Endothelial cell of umbilical vein (primary cell): ENCODE data around the gene RNASE7. TPM values are rescaled to one million over a fixed set of nuclear protein-coding genes. Genes with fewer than 3 reads are reported as not detected.

Source experiments
- BruUV-seq: library from RNA; stranded (reverse); fragments of 400-500 nt; replicated peaks from 2 replicates; lab custom pipeline; 2021; lab: Mats Ljungman, UMichigan
- CTCF ChIA-PET: fragments of 300-600, 350-600 bp; sonication (Branson Sonifier 250); formaldehyde crosslinking; loops from one replicate; lab custom pipeline; 2021; ENCODE audit warnings: antibody characterized with exemption, inconsistent platforms; lab: Charles Lee
- POLR2A ChIA-PET: fragments of 300-600, 350-600 bp; sonication (Branson Sonifier 250); formaldehyde crosslinking; loops from one replicate; lab custom pipeline; 2021; ENCODE audit warnings: antibody characterized with exemption, inconsistent platforms; lab: Charles Lee
- DNase-seq: peaks from one replicate; pipeline ENCODE4 v3.0.0-alpha.2; 2011; ENCODE audit warnings: low read depth, low spot score
- FAIRE-seq: peaks from 2 replicates; lab custom pipeline; 2011; peaks lifted over from hg19 to GRCh38; lab: Jason Lieb, UNC
- H2AFZ ChIP-seq: 2 replicates; pipeline ENCODE4 v1.6.0; 2012; ENCODE audit warnings: low read depth, low read length, control low read depth, inconsistent platforms
- H3K27ac ChIP-seq: 2 replicates; pipeline ENCODE4 v1.5.1; 2011; ENCODE audit warnings: low read depth, mild to moderate bottlenecking, control low read depth, low read length, moderate library complexity; ENCODE audit not compliant: insufficient read depth
- H3K27me3 ChIP-seq, 2 experiments: 2 replicates each; pipeline versions ENCODE4 v1.6.0 to v1.6.1; 2011; ENCODE audit warnings: low read length in 2 of 2, mixed read lengths in 1 of 2; ENCODE audit not compliant: control insufficient read depth in 2 of 2, insufficient read depth in 2 of 2
- H3K36me3 ChIP-seq, 2 experiments: 2 replicates in 1 of 2; 3 replicates in 1 of 2; pipeline ENCODE4 v1.5.1; 2011; ENCODE audit warnings: low read length in 2 of 2, mild to moderate bottlenecking in 1 of 2, moderate library complexity in 1 of 2; ENCODE audit not compliant: control insufficient read depth in 2 of 2, insufficient read depth in 2 of 2; ENCODE audit errors: extremely low read depth in 1 of 2
- H3K4me1 ChIP-seq: 3 replicates; pipeline ENCODE4 v1.5.1; 2011; ENCODE audit warnings: mild to moderate bottlenecking, low read length; ENCODE audit not compliant: control insufficient read depth, insufficient read depth; ENCODE audit errors: extremely low read depth
- H3K4me2 ChIP-seq: 2 replicates; pipeline ENCODE4 v1.6.1; 2011; ENCODE audit warnings: low read length, control low read depth, mixed read lengths; ENCODE audit not compliant: insufficient read depth
- H3K4me3 ChIP-seq, 3 experiments: fragments of 200-600 bp in 1 of 3; sonication (generic), shearing (Covaris generic) in 1 of 3; replicated peaks in 1 of 3; 2 replicates each; pipeline ENCODE4 v1.5.1; 2011 to 2016; ENCODE audit warnings: control low read depth in 3 of 3, low read length in 3 of 3, mild to moderate bottlenecking in 2 of 3, inconsistent platforms in 1 of 3, low read depth in 1 of 3, moderate library complexity in 1 of 3; ENCODE audit not compliant: insufficient read depth in 1 of 3
- H3K79me2 ChIP-seq: 2 replicates; pipeline ENCODE4 v1.6.0; 2012; ENCODE audit warnings: low read length, inconsistent platforms; ENCODE audit not compliant: control insufficient read depth, insufficient read depth
- H3K9ac ChIP-seq: replicated peaks from 2 replicates; pipeline ENCODE3; 2011; ENCODE audit warnings: low read length, control low read depth; ENCODE audit not compliant: insufficient read depth; ENCODE audit errors: extremely low read depth
- H3K9me1 ChIP-seq: replicated peaks from 3 replicates; pipeline ENCODE4 v1.6.0; 2011; ENCODE audit warnings: mild to moderate bottlenecking, low read length; ENCODE audit not compliant: control insufficient read depth, insufficient read depth; ENCODE audit errors: extremely low read depth
- H3K9me3 ChIP-seq: replicated peaks from 2 replicates; pipeline ENCODE4 v1.5.1; 2012; ENCODE audit warnings: low read length, inconsistent platforms; ENCODE audit not compliant: control insufficient read depth, insufficient read depth
- H4K20me1 ChIP-seq: replicated peaks from 2 replicates; pipeline ENCODE3; 2011; ENCODE audit warnings: mild to moderate bottlenecking, low read length; ENCODE audit not compliant: control insufficient read depth, insufficient read depth; ENCODE audit errors: extremely low read depth
- CTCF ChIP-seq, 2 donors: IDR thresholded peaks; 1 replicate in 1 of 2; 2 replicates in 1 of 2; pipeline ENCODE4 v1.5.1; 2011; ENCODE audit warnings: low read length in 2 of 2, mild to moderate bottlenecking in 2 of 2, moderate library complexity in 2 of 2, control low read depth in 1 of 2, inconsistent platforms in 1 of 2, low read depth in 1 of 2; ENCODE audit not compliant: insufficient read depth in 1 of 2; ENCODE audit errors: extremely low read depth in 1 of 2
- EZH2 ChIP-seq: IDR thresholded peaks from 2 replicates; pipeline ENCODE4 v1.6.1; 2012; ENCODE audit warnings: borderline replicate concordance, low read depth, mild to moderate bottlenecking, moderate library complexity, low read length, inconsistent platforms; ENCODE audit not compliant: severe bottlenecking
- FOS ChIP-seq: IDR thresholded peaks from 2 replicates; pipeline ENCODE4 v1.6.1; 2011; ENCODE audit warnings: mild to moderate bottlenecking, low read length, moderate library complexity, borderline replicate concordance; ENCODE audit not compliant: insufficient read depth
- GATA2 ChIP-seq: IDR thresholded peaks from 2 replicates; pipeline ENCODE4 v1.7.0; 2011; ENCODE audit warnings: low read depth, mild to moderate bottlenecking, moderate library complexity, mixed read lengths, low read length; ENCODE audit not compliant: insufficient read length, insufficient read depth
- JUN ChIP-seq: IDR thresholded peaks from 2 replicates; pipeline ENCODE4 v1.6.1; 2011; ENCODE audit warnings: borderline replicate concordance, low read depth; ENCODE audit not compliant: insufficient read length, insufficient read depth
- MAX ChIP-seq: IDR thresholded peaks from 2 replicates; pipeline ENCODE4 v1.6.1; 2011; ENCODE audit not compliant: insufficient read depth, insufficient read length
- MYC ChIP-seq: IDR thresholded peaks from one replicate; pipeline ENCODE4 v1.6.1; 2011; ENCODE audit warnings: mild to moderate bottlenecking, low read depth, low read length
- POLR2A ChIP-seq: IDR thresholded peaks from 2 replicates; pipeline ENCODE4 v1.6.1; 2012; ENCODE audit warnings: low read depth, mild to moderate bottlenecking, control low read depth, low read length
- POLR2AphosphoS5 ChIP-seq: IDR thresholded peaks from 2 replicates; pipeline ENCODE4 v1.6.1; 2012; ENCODE audit warnings: low read depth, mild to moderate bottlenecking, control low read depth, low read length, moderate library complexity; ENCODE audit not compliant: insufficient read depth
- dilution Hi-C: fragments of 300-500 bp; cut with MboI; formaldehyde crosslinking; loops from one replicate; pipeline ENCODE4 v1.15.0; 2019; ENCODE audit warnings: low sequenced_read_pairs; ENCODE audit not compliant: extremely low pct_ligation_motif_present
- intact Hi-C: fragments of 100-400 bp; cut with micrococcal nuclease; formaldehyde crosslinking; loops from one replicate; pipeline ENCODE4 v1.10.0; 2022
- polyA plus RNA-seq, 4 experiments: library from polyadenylated mRNA; depleted of rRNA in 3 of 4; stranded (reverse) in 3 of 4; unstranded in 1 of 4; fragments of >200 nt; gene quantifications; 2 replicates each; pipeline versions ENCODE4 v1.2.1 to v1.2.3, GENCODE V29; 2011 to 2012; ENCODE audit warnings: missing spikeins in 1 of 4
- total RNA-seq: library from RNA; stranded (reverse); gene quantifications from 2 replicates; pipeline ENCODE4 v1.2.3, GENCODE V29; 2021

Gene RNASE7
- total and polyA plus RNA-seq, 2 donors (not counting 3 experiments of a cell fraction or from before 2014, with no cell fraction given): not detected

GRCh38 chr14:21022686-21023085 lies 19.5 kb upstream of the RNASE7 start:
- H4K20me1 ChIP-seq: no peaks in the 10 kb centered on the region
- CTCF ChIA-PET: interaction anchor here (2.5 kb wide), 1 partner anchor 8 kb away, joined by 28 read pairs; no protein-coding TSS in a partner anchor
- no peaks in the 10 kb centered on the region for H3K9me1 ChIP-seq
- no peak for DNase-seq
- H3K4me3 ChIP-seq: no peak overlapping the region
- H3K4me1 ChIP-seq: no peaks in the 10 kb centered on the region
- no TSS peak for BruUV-seq
- TF ChIP-seq POLR2AphosphoS5 (no peak), FOS (no peak), MYC (no peak), POLR2A (no peak), JUN (no peak), CTCF (IDR thresholded peaks at IDR 0.05; ENCODE audit: extremely low read depth in 1 of 2, insufficient read depth in 1 of 2, low read depth in 1 of 2, low read length in 2 of 2) (no peak), MAX (no peak), EZH2 (no peak), GATA2 (no peak)
- no peak for FAIRE-seq
- H3K9ac ChIP-seq: no peak overlapping the region
- no peaks in the 10 kb centered on the region for H3K9me3 ChIP-seq
- dilution Hi-C loops: no loop called here
- POLR2A ChIA-PET: no interaction called here
- no peak overlapping the region for H3K4me2 ChIP-seq
- H3K36me3 ChIP-seq: no peaks in the 10 kb centered on the region
- peaks cover 45 to 59% of the 10 kb centered on the region in 2 experiments for H3K27me3 ChIP-seq
- no peaks in the 10 kb centered on the region for H3K79me2 ChIP-seq
- intact Hi-C loops: no loop called here
- no peak overlapping the region for H3K27ac ChIP-seq
- no peak overlapping the region for H2AFZ ChIP-seq
